GM21619 (cell line): ENCODE results near the gene MYOF.
"Not testable (repeated sequence)": the region's sequence is repeated elsewhere in the genome, so short reads cannot be mapped to it uniquely, and the experiment has no call there.

Experiments used
- ATAC-seq: cut with Tn5 transposase; IDR thresholded peaks from one replicate; pipeline ENCODE4 v1.9.1; 2021; ENCODE audit not compliant: unreplicated experiment

Gene MYOF

GRCh38 chr10:93300981-93301380 lies 181.2 kb downstream of the MYOF start:
- ATAC-seq: no peak

DNA sequence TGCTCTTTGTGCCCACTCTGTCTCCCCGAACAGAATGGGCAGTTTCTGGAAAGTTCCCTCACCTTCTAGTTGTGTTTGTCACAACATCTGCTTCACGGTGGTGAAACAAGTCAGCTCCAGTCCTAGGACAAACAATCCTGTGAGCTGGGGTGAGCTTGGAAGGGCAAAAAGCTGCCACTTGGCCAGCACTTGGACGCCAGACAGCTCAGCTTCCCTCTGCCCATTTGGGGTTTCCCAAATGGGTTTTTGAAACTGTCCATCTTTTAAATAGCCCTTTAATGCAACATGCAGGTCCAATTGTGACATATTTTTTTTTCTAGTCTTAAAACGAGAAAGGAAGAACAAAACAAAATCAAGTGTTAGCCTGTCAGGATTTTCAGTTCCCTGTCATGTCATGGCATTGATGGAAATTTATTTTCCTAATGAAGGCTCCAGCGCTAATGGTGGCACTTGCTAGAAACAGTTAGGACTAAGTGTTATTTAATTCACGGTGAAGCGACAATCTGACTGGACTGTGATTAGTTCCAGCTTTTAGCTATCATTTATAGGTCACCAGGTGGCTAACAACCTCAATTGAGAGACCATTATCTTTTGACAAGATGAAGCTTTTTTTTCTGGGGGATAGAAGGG lies 181.7 kb downstream of the MYOF start:
- no peak for ATAC-seq

GRCh38 chr10:93299606-93300287 lies 182.4 kb downstream of the MYOF start:
- ATAC-seq: no peak

GRCh38 chr10:93299195-93299594 lies 182.9 kb downstream of the MYOF start:
- no peak for ATAC-seq

GRCh38 chr10:93296151-93296550 lies 186.0 kb downstream of the MYOF start:
- ATAC-seq: no peak

- ATAC-seq: no peak
Observed at GRCh38 chr10:93293999-93294398, 188.1 kb downstream of the MYOF start.

DNA sequence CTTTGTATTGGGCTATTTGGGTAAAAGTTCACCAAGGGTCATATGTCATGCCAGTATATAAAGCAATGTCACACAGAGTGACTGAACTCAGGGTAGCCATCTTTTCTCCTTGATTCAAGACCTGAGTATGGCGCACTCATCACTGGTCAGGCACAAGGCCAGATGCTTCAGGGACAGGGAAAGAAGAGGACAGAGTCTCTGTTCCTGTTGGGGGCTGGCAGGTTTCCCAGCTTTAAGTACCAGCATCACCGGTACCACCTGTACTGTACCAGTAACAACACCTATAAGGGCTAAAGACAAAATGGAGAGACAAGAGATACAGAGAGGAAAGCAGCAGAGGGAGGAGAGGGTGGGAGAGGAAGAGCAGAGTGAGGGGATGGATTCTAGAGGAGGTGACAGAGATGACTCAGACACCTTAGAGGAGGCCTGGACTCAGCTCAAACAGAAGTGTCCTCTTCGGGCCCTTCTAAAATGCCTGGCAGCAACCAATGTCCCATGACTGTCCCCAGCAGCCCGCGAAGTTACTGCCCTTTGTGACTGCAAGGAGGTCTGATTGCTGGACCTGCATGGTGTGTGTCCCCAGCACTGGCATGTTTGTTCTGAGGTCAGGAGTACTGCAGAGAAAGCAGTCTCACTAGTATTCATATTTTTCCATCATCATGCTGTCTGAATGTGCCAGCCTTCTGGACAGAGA lies 191.3 kb downstream of the MYOF start:
- ATAC-seq: no peak

- ATAC-seq: no peak
Observed at GRCh38 chr10:93288679-93289634, 193.2 kb downstream of the MYOF start.

GRCh38 chr10:93287775-93288174 lies 194.4 kb downstream of the MYOF start:
- no peak for ATAC-seq

DNA sequence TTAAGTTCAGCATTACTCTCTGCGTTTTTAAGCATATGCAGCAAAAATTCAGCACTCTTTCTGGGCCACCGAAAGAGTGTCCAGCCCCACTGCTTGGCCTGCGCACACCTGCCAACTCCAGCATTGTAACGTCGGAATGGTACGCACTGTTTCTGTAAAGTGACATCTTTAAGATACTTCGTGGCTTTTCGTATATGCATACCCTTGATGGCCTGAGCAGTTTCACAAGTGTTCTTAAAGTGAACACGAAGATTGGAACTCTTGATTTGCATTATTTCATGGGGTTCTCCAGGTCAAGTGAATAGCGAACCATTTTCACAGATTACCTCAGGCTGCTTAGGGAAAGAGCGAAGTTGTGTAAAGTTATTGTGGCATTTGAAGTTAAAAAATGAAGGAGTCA lies 197.9 kb downstream of the MYOF start:
- not testable (repeated sequence) for ATAC-seq

DNA sequence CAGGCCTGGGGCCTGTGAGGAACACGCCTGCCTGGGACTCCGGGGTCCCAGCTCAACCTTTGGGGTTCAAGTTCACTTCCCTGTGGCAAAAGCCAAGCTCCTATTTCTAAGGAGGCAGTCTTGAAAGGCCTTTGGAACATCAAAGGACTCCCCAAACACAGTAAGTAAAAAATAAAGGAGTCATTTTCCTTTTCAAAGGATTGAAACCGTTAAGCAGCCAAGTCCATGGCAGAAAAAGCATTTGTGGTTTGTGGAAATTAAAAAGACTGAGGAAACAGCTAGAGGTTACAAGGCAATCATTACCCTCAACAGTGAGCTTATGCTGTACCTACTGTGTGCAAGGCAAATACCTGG lies 200.8 kb downstream of the MYOF start:
- no peak for ATAC-seq

- no peak for ATAC-seq
Observed at GRCh38 chr10:93280699-93281366, 201.3 kb downstream of the MYOF start.

DNA sequence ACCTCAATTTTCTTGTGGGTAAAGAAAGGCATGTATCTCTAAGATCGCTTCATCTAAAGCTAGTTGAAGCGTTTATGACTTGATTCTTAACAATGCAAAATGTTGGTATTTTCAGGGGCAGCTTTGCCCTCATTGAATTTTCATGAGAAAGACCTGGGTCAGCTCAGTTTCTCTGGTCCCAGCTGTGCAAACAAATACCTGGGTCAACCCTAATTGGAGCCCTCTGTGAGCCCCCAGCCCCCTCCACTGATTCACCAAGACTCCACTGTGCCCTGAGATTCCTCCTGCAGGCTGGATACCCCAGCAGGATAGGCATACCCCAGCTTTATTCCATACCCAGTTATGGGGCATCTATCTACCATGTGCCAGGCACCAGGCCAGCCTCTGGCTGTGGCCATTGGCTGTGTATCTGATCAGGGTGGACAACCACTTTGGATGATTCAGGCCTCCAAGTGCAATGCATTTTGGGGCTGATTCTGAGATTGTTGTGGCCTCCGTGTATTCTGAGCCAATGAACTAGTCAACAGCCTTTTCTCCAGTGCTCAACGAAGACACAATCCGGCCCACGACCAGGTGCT lies 201.9 kb downstream of the MYOF start:
- ATAC-seq: no peak

GRCh38 chr10:93277360-93277759 lies 204.8 kb downstream of the MYOF start:
- ATAC-seq: no peak

- ATAC-seq: no peak
Observed at GRCh38 chr10:93274419-93274818, 207.7 kb downstream of the MYOF start.

GRCh38 chr10:93272884-93273675 lies 209.1 kb downstream of the MYOF start:
- no peak for ATAC-seq

GRCh38 chr10:93271347-93271746 lies 210.8 kb downstream of the MYOF start:
- no peak for ATAC-seq

DNA sequence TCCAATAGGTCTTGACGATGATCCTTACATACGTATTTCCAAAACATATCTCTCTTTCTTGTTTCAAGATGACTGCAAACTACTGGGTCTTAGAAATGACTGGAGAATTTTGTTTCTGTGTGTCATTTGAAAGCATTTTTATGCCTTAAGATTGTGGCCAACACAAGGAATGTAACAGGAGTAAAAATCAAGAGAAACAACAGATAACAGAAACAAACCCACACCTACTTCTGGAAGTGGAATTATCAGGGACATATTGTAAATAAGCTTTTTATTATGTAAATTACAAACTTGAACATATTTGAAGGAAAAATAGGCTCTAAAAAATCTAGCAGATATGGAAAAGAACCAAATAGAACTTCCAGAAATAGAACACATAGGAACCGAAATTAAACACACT lies 212.9 kb downstream of the MYOF start:
- ATAC-seq: no peak

GRCh38 chr10:93268021-93268420 lies 214.1 kb downstream of the MYOF start:
- no peak for ATAC-seq

- ATAC-seq: peak; percentile 99
Observed at GRCh38 chr10:93267521-93267920, 214.6 kb downstream of the MYOF start.
